Activated naive CD4-positive, alpha-beta T cell (primary cell): Measurements from ENCODE around the gene DCDC1.

Experiments
- DNase-seq, 4 experiments: peaks; one replicate each; lab custom pipeline; 2025; lab: John Stamatoyannopoulos, UW

DCDC1 gene

GRCh38 chr11:30908857-30909256 is 460.7 kb downstream of the DCDC1 start:
- DNase-seq: no peak

- DNase-seq: no peak
Observed at GRCh38 chr11:30908272-30908671, 461.3 kb downstream of the DCDC1 start.

DNA sequence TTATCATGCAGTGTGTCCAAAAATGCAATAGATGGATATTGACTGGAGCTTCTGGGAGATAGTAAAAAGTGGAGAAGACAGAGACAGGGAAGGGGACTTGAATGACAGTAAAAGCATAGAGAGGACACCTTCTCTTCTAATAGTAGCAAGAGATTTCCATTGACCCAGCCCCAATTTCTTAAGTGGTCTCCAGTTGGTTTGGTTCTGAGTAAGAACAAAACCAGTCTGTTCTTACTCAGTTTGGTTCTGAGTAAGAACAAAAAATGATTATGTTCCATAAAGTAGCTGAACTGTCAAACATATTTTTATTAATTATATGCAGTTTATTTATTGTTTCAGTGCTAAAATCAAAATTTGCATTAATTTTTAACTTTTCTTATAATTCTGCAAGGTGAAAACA is 466.6 kb downstream of the DCDC1 start:
- no peak for DNase-seq

DNA sequence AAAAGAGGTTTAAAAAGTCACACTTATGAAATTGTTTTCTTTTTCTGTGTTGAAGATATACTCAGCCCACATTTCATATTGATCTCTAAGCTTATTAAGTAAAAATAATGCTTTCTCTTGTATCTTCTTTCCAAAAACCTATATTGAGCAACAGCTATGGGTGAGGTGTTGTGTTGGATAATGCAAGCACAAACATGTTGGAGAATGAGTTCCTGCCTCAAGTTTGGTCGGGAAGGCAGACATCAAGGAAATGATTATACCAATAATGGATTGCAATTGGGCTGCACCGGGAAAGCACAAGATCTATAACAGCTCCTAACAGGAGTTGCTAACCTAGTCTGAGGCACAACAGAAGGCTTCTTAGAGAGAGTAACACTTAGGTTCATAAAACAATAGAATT is 474.5 kb downstream of the DCDC1 start:
- DNase-seq: no peak

DNA sequence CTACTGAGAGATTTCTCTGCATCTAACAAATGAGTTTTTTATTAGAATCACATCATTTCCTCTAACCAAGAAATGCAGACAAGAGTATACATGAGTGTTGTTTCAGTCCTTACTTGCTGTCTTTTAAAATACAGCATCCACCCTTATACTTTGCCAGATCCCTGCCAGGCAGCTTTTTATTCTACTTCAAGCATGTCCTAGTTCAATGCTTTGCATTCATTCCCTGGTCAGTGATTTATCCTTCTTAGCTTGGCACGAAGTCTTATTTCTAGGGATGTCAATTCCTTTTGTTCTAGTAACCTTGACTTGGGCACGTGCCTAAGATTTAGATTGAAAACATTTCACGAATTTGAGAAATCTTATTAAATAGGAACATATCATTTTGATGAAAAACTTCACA is 476.2 kb downstream of the DCDC1 start:
- DNase-seq: no peak

DNA sequence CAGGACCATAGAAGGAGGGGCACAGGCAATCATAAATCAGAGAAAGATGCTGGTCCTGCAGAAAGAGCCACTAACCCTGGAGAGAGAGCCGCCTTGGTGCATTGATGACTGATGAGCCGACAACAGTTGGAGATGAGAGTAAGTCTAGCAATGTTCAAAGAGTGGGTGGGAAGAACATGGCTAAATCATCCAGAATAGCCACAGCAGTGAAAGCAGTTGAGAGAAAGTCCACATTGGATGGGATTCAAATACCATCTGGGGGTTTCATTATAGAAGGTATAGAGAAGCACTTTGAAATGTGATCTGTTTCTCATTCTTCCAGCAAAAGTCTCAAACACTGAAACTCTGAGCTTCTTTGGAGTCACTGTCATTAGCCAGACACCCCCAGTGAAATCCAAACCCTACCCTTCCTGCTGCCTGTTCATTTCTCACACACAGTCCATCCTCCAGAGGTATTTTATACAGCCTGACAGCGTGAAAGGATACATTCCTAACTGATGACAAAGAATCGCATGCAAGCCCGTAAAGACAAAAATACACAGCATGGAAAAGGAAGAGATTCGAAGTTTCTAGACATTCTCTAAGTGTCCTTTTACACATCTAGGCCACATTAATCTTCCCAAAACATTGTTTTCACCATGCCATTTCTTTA is 480.3 kb downstream of the DCDC1 start:
- no peak for DNase-seq

- DNase-seq: no peak
Observed at GRCh38 chr11:30879322-30880005, 490.1 kb downstream of the DCDC1 start.

DNA sequence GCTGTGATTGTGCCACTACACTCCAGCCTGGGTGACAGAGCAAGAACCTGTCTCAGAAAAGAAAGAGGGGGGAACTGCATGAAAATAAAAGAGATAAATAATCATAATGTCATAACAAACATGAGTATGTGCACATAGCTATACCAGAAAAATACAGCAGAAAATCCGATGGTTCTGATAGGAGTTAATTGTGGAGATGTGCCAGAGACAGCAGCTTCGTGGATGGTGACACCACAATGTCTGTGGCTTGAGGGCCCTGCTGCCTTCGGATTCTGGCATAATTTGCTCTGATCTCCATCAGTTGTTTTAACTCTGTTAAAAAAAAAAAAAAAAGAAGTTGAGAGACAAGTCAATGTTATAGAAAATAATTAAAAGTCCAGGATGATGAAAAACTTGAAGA is 491.1 kb downstream of the DCDC1 start:
- DNase-seq: no peak

GRCh38 chr11:30876663-30877396 is 492.7 kb downstream of the DCDC1 start:
- no peak for DNase-seq

GRCh38 chr11:30876228-30876627 is 493.3 kb downstream of the DCDC1 start:
- DNase-seq: no peak

DNA sequence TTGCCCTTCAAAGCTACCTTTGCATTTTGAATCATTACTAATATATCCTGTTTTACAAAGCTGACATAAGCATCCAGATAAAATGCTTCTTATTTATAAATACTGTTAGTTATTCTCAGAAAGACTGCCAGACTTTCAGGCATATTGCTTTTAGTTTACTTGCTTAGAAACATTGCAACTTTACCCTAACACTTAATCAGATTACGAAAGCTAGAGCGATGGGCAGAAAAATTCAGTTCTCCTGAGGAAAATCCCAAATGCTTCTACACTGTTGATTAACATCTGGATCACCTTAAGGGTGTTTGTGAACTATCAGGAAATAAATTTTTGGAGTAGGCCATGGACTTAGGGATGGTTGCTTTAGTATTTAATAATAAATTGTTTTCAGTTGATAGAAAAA is 493.7 kb downstream of the DCDC1 start:
- no peak for DNase-seq

DNA sequence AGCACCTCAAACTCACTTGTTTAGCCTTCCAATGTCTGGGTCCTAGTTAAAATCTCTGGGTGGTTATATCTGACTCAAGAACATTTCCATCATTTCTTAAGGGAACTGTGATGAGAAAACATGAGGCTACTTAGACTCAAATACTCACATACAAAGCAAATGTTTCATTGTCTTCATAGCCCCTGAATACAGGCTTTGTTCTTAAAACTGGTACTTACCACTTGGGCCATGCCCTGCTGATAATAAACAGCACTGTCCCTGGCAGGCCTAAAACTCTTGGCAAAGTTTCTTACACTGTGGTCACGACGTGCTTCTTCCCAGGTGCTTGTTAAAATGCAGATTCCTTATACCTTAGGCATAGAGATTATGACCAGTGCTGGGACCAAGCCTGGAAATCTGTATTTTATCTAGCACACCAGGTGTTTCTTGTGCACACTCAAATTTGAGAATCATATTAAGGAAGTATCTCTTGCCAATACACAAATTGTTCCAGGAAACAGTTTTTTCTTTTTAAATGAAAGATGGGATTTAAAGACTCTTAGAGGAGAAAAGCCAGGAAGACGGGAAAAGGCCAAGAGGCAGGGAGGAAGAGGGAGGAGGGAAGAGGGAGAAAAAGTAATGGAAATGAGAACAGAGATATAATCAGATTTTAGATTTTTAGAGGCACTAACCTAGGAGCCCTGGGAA is 495.5 kb downstream of the DCDC1 start:
- DNase-seq: no peak

GRCh38 chr11:30868626-30869081 is 500.9 kb downstream of the DCDC1 start:
- no peak for DNase-seq

DNA sequence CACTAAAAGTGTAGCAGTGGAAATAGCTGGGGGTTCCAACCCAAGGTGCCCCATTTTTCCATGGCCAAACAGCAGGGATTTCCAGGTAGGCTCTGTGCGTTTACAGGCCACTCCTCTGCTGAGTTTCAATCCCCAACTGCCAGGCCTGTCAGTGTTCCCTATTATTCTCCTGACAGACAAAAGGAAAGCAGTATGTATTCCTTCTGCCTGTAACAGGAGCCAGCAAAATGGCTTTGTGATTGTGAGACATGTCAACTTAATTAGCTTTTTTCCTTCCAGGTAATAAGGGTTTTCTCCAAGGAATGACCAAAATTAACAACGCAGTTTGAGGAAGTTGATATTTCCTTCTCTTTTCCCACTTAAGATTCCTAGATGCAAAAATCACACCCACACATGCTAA is 506.3 kb downstream of the DCDC1 start:
- no peak for DNase-seq

DNA sequence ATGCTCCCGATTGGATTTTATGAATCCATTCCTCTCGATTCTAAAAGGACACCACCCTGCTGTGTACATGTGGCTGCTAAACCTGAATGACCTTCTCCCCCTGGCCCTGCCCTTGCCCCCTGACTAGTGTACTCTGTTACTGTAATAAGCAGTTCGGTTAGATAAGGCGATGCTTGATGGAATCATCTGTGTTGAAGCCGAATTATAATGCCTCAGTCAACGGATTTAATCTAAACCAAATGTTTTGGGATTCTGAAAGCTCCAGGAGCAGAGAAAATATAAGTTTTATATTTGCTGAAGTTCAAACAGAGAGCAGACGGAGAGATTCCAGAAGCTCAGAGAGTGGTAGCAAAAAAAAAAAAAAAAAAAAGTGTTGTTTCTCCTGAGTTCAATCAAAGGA is 508.0 kb downstream of the DCDC1 start:
- no peak for DNase-seq

GRCh38 chr11:30861064-30861463 is 508.5 kb downstream of the DCDC1 start:
- no peak for DNase-seq

DNA sequence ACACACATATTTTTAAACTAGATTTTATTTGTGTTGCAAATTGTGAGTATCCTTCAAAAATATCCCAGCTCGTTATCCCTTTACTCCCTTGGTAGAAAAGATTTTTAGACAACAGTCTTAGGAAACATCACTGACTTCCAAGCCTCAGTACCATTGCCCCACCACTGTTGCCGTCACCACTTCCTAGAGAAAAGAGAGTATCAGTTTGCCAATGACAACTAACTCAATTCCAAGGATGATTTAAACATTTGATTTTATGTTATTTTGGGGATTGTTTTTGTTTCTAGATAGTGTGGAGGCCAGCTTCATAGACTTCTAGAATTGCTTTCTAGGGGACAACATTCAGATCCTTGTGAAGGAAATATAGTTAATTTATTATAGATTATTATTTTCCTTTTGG is 509.4 kb downstream of the DCDC1 start:
- no peak for DNase-seq

GRCh38 chr11:30859669-30860068 is 509.9 kb downstream of the DCDC1 start:
- no peak for DNase-seq

DNA sequence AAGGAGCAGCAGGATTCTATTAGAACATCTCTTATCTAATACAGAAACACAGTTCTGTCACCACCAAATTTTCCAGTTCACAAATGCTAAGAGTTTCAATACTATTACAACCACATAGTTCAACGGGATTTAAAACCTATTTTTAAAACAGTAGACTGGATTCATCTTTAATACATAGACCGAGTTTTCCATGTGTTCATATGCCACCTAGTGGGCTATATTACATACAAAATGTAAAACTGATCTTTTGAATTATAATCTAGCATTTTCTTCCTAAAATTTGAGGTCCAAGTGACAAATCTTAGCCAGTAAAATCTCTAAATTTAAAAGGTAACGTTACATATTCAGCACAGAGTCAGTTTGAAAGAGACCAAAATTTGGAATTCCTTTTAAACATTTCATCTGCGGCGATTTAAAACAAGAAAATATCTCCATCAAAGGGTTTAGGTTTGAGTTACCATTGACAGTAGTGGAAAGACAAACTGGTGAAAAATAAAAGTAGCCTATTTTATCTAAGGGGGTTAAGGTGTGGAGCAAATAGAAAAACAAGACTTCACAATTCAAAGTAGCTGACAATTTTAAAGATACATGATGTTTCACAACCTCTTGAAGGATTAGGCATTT is 514.0 kb downstream of the DCDC1 start:
- DNase-seq: no peak

DNA sequence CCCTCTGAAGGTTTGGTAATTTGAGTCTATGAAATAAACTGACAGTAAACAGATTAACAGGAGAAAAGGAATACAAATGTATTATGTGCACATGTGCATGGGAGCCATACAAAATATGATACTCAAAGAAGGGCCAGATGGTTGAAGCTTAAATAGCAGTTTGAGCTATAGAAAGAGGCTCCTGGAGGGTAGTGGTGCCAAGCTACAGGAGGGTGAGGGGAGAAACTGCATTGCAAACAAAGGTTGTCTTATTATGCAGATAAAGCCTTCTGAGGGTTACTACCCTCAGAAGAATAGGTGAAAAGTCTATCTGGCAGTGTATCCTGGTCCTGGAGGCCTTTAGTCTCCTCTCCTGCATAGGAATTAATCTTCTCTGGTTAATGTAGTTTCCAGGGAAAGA is 516.1 kb downstream of the DCDC1 start:
- no peak for DNase-seq

- DNase-seq: no peak
Observed at GRCh38 chr11:30852645-30853044, 516.9 kb downstream of the DCDC1 start.

GRCh38 chr11:30852091-30852490 is 517.4 kb downstream of the DCDC1 start:
- DNase-seq: no peak
